AG04450 (cell line): ENCODE data around the gene RGS7. TPM values are rescaled to one million over a fixed set of nuclear protein-coding genes. Genes with fewer than 3 reads are reported as not detected.

Source experiments
- CTCF ChIA-PET: fragments of 300-600, 350-600 bp; formaldehyde crosslinking; extraction: SDS; loops from one replicate; lab custom pipeline; 2022; ENCODE audit warnings: antibody characterized with exemption, inconsistent platforms; lab: Charles Lee
- POLR2A ChIA-PET: fragments of 350-600 bp; formaldehyde crosslinking; extraction: SDS; loops from one replicate; lab custom pipeline; 2021; ENCODE audit warnings: antibody characterized with exemption, inconsistent platforms; lab: Yijun Ruan, JAX
- DNase-seq: peaks from one replicate; pipeline ENCODE4 v3.0.0-alpha.2; 2011; ENCODE audit warnings: low read depth, low spot score
- H3K27ac ChIP-seq: one replicate; pipeline ENCODE4 v1.5.1; 2012; ENCODE audit warnings: low read depth, low read length, control low read depth
- H3K27me3 ChIP-seq: one replicate; pipeline ENCODE4 v1.6.0; 2012; ENCODE audit warnings: low read length; ENCODE audit not compliant: control insufficient read depth, insufficient read depth
- H3K4me3 ChIP-seq: 2 replicates; pipeline ENCODE4 v1.5.1; 2011; ENCODE audit warnings: mild to moderate bottlenecking, low read depth, low read length, control low read depth
- H3K9me3 ChIP-seq: 2 replicates; pipeline ENCODE4 v1.5.1; 2012; ENCODE audit warnings: low read length; ENCODE audit not compliant: control insufficient read depth, insufficient read depth
- CTCF ChIP-seq: IDR thresholded peaks from 2 replicates; pipeline ENCODE4 v1.5.1; 2011; ENCODE audit warnings: low read depth, low read length, control low read depth, inconsistent platforms
- polyA plus RNA-seq: library from polyadenylated mRNA; depleted of rRNA; stranded (reverse); fragments of >200 nt; gene quantifications from 2 replicates; pipeline ENCODE4 v1.2.3, GENCODE V29; 2011

RGS7 gene
- polyA plus RNA-seq, 1 experiment = 0.29 TPM

- no peak for TF ChIP-seq CTCF
Measured at GRCh38 chr1:240802271-240802670, 554.7 kb downstream of the RGS7 start.

GRCh38 chr1:240801442-240801841 is 555.6 kb downstream of the RGS7 start:
- CTCF ChIA-PET = no interaction called here
- no peak overlapping the region for H3K27ac ChIP-seq
- H3K27me3 ChIP-seq = no peaks in the 10 kb centered on the region
- POLR2A ChIA-PET = no interaction called here
- peak; percentile 8 for DNase-seq
- H3K4me3 ChIP-seq = no peak overlapping the region
- H3K9me3 ChIP-seq = no peaks in the 10 kb centered on the region
- TF ChIP-seq CTCF = no peak

More at GRCh38 chr1:240802271-240802670, 554.7 kb downstream of the RGS7 start:
- Histone ChIP-seq H3K27me3 (no peaks in the 10 kb centered on the region), H3K9me3 (no peaks in the 10 kb centered on the region), H3K4me3 (no peak overlapping the region), H3K27ac (no peak overlapping the region)
- no peak for DNase-seq
- POLR2A ChIA-PET = no interaction called here
- CTCF ChIA-PET = interaction anchor here (0.9 kb wide), 1 partner anchor 37 kb away, joined by 3 read pairs; no protein-coding TSS in a partner anchor

DNA sequence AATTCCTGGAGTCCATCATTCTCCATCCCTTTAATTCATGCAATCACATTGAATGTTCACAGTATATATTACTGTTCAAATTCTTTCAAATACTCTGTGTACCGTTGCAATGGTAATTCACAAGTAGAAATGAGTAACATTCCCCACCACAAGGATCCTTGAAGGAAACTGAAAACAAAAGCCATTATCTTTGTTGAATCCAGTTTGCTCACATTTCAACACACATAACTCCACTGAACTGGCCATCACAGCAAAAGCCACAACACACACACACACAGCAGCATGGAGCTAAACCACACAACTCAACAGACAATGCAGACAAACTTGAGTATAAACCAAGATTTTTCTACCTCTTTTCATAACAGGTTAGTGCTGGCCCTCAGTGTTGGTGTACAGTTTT is 556.7 kb downstream of the RGS7 start:
- CTCF ChIA-PET = no interaction called here
- Histone ChIP-seq H3K4me3 (no peak overlapping the region), H3K27me3 (no peaks in the 10 kb centered on the region), H3K27ac (no peak overlapping the region), H3K9me3 (no peaks in the 10 kb centered on the region)
- TF ChIP-seq CTCF = no peak
- DNase-seq = no peak
- POLR2A ChIA-PET = no interaction called here

GRCh38 chr1:240797050-240797449 is 560.0 kb downstream of the RGS7 start:
- Histone ChIP-seq H3K9me3 (no peaks in the 10 kb centered on the region), H3K27ac (no peak overlapping the region), H3K27me3 (no peaks in the 10 kb centered on the region), H3K4me3 (no peak overlapping the region)
- ChIA-PET POLR2A (no interaction called here), CTCF (no interaction called here)
- DNase-seq = no peak
- no peak for TF ChIP-seq CTCF

DNA sequence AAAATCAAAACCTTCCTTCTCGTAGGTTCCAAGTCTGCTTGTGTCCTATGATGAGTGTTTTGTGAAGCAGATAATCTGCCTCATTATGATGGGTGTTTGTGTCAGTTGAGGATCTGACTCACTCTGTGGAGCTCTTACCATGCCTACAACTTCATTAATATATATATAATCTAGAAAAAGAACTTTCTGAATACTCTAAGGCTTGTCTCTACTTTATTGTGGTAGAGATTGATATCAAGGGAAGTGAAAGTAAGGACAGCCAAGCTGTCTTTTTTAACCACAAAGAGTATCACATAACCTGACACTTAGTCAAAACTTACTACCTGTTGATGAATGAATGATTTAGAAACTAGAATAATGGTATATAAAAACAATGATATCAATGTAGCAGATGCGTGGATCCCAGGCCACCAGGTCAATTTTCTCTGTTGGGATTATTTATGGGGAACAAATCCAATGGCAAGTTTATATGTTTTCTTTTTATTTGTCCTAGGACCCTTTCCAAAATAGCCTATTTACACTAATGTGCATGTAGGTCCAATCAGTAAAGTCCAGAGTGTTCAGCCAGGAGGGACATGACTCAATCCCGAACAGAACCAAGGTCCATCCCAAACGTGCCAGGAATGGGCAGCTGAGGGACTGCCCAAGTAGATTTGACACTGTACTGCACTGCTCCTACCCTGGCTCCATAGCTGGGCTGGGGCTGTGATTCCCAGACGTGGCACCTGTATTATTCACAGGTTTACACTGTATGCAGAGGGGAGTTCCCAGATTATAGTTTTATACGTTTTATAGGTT is 562.8 kb downstream of the RGS7 start:
- CTCF ChIA-PET = no interaction called here
- Histone ChIP-seq H3K27ac (no peak overlapping the region), H3K9me3 (no peaks in the 10 kb centered on the region; the same call in 1 of the 2 replicates), H3K4me3 (no peak overlapping the region), H3K27me3 (no peaks in the 10 kb centered on the region)
- TF ChIP-seq CTCF = no peak
- no peak for DNase-seq
- POLR2A ChIA-PET = no interaction called here
